ENCODE data around the gene XXYLT1.

- no peak for TF ChIP-seq ZNF133 (tag by site-specific recombination; IDR thresholded peaks at IDR 0.05)
- no peak for TF ChIP-seq CTCF (tag by site-specific recombination; IDR thresholded peaks at IDR 0.05)
- no peak for TF ChIP-seq OSR2 (tag by site-specific recombination; IDR thresholded peaks at IDR 0.05)
- TF ChIP-seq MZF1 (tag by site-specific recombination; IDR thresholded peaks at IDR 0.05; ENCODE audit: borderline replicate concordance): no peak
- no peak for TF ChIP-seq ZNF76 (tag by site-specific recombination; IDR thresholded peaks at IDR 0.05; ENCODE audit: borderline replicate concordance, low read depth)
- no peak for TF ChIP-seq KLF9 (tag by site-specific recombination; IDR thresholded peaks at IDR 0.05; ENCODE audit: low read depth)
- TF ChIP-seq, protein P1, sequence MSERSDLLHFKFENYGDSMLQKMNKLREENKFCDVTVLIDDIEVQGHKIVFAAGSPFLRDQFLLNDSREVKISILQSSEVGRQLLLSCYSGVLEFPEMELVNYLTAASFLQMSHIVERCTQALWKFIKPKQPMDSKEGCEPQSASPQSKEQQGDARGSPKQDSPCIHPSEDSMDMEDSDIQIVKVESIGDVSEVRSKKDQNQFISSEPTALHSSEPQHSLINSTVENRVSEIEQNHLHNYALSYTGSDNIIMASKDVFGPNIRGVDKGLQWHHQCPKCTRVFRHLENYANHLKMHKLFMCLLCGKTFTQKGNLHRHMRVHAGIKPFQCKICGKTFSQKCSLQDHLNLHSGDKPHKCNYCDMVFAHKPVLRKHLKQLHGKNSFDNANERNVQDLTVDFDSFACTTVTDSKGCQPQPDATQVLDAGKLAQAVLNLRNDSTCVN (tag by site-specific recombination; optimal IDR thresholded peaks at IDR 0.05): no peak
Observed at GRCh38 chr3:195226445-195226844, 44.5 kb downstream of the XXYLT1 start.

Data from HEK293 (cell line).